GM12873 (cell line): ENCODE data around the gene NEURL3.

Experiments used
- CTCF ChIP-seq: IDR thresholded peaks from 2 replicates; pipeline ENCODE4 v1.5.1; 2012; ENCODE audit warnings: low read depth, mild to moderate bottlenecking, moderate library complexity, low read length, control low read depth; ENCODE audit not compliant: insufficient read depth; ENCODE audit errors: missing control alignments

The NEURL3 gene

GRCh38 chr2:96495982-96496629 is 9.1 kb downstream of the NEURL3 start:
- no peak for TF ChIP-seq CTCF

- TF ChIP-seq CTCF = no peak
These were observed 11.0 kb downstream of the NEURL3 start for GRCh38 chr2:96494188-96494587.

- no peak for TF ChIP-seq CTCF
These were observed 12.1 kb downstream of the NEURL3 start for GRCh38 chr2:96493072-96493471.

DNA sequence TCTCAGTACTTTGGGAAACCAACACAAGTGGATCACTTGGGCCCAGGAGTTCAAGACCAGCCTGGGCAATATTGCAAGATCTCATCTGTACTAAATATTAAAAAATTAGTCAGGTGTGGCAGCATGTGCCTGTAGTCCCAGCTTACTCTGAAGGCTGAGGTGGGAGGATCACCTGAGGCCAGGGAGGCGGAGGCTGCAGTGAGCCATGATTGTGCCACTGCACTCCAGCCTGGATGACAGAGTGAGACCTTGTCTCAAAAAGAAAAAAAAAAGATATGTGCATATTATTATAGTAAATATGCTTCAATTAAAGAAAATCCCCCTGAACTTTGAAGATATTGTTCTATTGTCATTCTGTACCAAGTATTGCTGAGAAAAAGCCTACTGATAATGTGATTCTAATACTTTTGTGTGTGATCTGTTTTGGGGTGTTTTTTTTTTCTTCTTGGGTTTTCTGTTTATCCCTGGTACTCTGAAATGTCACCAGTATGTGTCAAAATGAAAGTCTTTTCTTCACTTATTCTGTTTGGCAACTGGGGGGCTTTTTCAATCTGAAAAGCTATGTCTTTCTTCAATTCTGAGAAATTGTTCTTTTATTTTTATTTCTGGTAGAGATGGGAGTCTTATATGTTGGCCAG is 13.2 kb downstream of the NEURL3 start:
- no peak for TF ChIP-seq CTCF

DNA sequence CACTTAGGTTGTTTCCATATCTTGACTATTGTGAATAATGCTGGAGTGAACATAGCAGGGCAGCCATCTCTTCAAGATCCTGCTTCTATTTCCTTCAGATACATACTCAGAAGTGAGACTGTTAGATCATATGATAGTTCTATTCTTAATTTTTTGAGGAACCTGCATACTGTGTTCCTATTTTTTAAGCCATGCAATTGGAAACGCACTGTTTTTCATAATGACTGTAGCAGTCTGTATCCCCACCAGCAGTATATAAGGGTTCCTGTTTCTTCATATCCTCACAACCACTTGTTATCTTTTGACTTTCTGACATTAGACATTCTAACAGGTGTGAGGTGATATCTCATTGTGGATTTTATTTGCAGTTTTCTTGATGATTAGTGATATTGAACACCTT is 15.5 kb downstream of the NEURL3 start:
- TF ChIP-seq CTCF = no peak

DNA sequence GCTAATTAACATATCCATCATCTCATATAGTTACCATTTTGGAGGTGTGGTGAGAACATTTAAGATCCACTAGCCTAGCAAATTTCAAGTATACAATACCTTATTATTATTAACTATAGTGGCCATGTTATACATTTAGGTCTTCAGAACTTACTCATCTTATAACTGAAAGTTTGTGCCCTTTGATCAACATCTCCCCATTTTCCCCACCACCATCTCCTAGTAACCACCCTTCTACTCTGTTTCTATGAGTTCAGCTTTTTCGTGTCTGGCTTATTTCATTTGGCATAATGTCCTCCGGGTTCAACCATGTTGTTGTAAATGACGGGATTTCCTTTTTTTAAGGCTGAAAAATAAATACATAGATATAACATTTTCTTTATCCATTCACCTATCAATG is 15.9 kb downstream of the NEURL3 start:
- TF ChIP-seq CTCF = no peak

DNA sequence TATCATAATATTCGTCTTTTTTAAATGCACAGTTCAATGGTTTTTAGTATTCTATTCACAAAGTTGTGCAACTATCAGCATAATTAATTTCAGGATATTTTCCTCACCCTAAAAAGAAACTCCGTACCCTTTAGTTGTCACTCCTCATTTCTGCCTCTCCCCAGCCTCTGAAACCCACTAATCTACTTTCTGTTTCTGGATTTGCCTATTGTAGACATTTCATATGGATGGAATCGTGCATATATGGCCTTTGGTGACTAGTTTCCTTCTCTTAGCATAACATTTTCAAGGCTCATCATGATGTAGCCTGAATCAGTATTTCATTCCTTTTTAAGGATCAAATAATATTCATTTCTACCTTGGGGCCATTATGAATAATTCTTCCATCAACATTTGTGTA is 18.5 kb downstream of the NEURL3 start:
- TF ChIP-seq CTCF = no peak
